SW480 (cell line): ENCODE results near the gene NAT9.
A peak's percentile ranks its signal among the peaks of the same experiment; 100 is the strongest.

Experiments
- DNase-seq: peaks from one replicate; pipeline ENCODE4 v3.0.0-alpha.2; 2016; ENCODE audit warnings: low spot score

Gene NAT9

GRCh38 chr17:74779948-74780400, 3.8 kb upstream of the NAT9 start:
- DNase-seq, result no peak

GRCh38 chr17:74779501-74779900, 3.4 kb upstream of the NAT9 start:
- no peak for DNase-seq

GRCh38 chr17:74778960-74779359, 2.8 kb upstream of the NAT9 start:
- no peak for DNase-seq

- no peak for DNase-seq
Measured at GRCh38 chr17:74777901-74778515, 1.9 kb upstream of the NAT9 start.

- no peak for DNase-seq
Measured at GRCh38 chr17:74776990-74777389, 845 bp upstream of the NAT9 start.

- no peak for DNase-seq
Measured at GRCh38 chr17:74775409-74776043, 619 bp downstream of the NAT9 start.

GRCh38 chr17:74773871-74774286, 2.3 kb downstream of the NAT9 start:
- DNase-seq, result peak; percentile 84

- DNase-seq, result no peak
Measured at GRCh38 chr17:74773414-74773813, 2.7 kb downstream of the NAT9 start.

GRCh38 chr17:74772053-74772452, 4.1 kb downstream of the NAT9 start:
- DNase-seq, result no peak

- no peak for DNase-seq
Measured at GRCh38 chr17:74771319-74771914, 4.7 kb downstream of the NAT9 start.

- DNase-seq, result peak; percentile 62
Measured at GRCh38 chr17:74770498-74771318, 5.4 kb downstream of the NAT9 start.

GRCh38 chr17:74769856-74770497, 6.2 kb downstream of the NAT9 start:
- no peak for DNase-seq

GRCh38 chr17:74769266-74769855, 6.8 kb downstream of the NAT9 start:
- DNase-seq, result no peak

- no peak for DNase-seq
Measured at GRCh38 chr17:74768763-74769114, 7.4 kb downstream of the NAT9 start.

GRCh38 chr17:74768069-74768762, 7.9 kb downstream of the NAT9 start:
- DNase-seq, result no peak

GRCh38 chr17:74767111-74767516, 9.0 kb downstream of the NAT9 start:
- no peak for DNase-seq

GRCh38 chr17:74766413-74766812, 9.7 kb downstream of the NAT9 start:
- DNase-seq, result no peak

GRCh38 chr17:74764751-74765286, 11.3 kb downstream of the NAT9 start:
- no peak for DNase-seq

- no peak for DNase-seq
Measured at GRCh38 chr17:74763565-74764387, 12.4 kb downstream of the NAT9 start.

GRCh38 chr17:74761931-74762330, 14.2 kb downstream of the NAT9 start:
- DNase-seq, result no peak
